ENCODE measurements around the gene BBIP1.

BBIP1 gene

DNA sequence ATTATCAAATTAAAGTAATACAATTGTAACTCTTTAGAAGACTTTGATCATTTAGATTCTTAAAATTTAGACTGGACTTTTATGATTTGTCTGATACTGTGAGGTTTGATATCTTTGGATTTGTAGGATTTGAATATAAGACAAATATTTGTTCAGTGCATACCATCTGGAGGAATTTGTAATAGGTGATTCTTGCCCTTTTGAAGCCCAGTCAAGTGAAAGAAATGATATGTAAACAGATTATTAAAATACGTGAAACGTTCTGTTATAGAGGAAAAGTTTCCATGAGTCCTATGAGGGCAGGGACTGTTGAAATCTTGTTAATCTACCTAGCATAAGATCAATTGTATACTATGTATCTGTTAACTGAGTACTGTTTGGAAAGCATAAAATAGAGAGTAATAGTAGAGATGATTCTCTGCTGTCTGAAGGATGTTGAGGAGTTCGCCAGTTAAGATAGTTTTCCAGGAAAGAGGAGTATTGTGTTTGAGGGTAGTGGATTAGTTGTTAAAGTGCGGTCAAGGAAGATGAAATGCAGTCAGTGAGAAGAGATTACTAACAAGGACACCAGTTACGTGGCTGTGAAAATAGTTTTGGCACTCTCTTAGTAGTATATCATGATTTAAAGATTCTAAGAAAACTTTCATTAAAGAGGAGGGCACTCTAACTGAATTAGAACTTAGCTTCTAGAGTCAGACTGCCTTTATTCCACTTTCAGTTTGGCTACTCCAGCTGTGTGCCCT is 32.9 kb downstream of the BBIP1 start:
- ATAC-seq: no peak
- TF ChIP-seq ZFP3 (CRISPR knock-in tag; IDR thresholded peaks at IDR 0.05) (0 out of 2 replicates have a peak, but pooled peaks have one; percentile 47), ZFP30 (CRISPR knock-in tag; IDR thresholded peaks at IDR 0.05) (no peak), ZNF70 (CRISPR knock-in tag; IDR thresholded peaks at IDR 0.05) (no peak), BACH2 (CRISPR knock-in tag; IDR thresholded peaks at IDR 0.05; ENCODE audit: borderline replicate concordance) (no peak)
- TF ChIP-seq, protein P1, sequence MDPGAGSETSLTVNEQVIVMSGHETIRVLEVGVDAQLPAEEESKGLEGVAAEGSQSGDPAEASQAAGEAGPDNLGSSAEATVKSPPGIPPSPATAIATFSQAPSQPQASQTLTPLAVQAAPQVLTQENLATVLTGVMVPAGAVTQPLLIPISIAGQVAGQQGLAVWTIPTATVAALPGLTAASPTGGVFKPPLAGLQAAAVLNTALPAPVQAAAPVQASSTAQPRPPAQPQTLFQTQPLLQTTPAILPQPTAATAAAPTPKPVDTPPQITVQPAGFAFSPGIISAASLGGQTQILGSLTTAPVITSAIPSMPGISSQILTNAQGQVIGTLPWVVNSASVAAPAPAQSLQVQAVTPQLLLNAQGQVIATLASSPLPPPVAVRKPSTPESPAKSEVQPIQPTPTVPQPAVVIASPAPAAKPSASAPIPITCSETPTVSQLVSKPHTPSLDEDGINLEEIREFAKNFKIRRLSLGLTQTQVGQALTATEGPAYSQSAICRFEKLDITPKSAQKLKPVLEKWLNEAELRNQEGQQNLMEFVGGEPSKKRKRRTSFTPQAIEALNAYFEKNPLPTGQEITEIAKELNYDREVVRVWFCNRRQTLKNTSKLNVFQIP (CRISPR knock-in tag; IDR thresholded peaks at IDR 0.05; ENCODE audit: borderline replicate concordance, low read depth): no peak

DNA sequence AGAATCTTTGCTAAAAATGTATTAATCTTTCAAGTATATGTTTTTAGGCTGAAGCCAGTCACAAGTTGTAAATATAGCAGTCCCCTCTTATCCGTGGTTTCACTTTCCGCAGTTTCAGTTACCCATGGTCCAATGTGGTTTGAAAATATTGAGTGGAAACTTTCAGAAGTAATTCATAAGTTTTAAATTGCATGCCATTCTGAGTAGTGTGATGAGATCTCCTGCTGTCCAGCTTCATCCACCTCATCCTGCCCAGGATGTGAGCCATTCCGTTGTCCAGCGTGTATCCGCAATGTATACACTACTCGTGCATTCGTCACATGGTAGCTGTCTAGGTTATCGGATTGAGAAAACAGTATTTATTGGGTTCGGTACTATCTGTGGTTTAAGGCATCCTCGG is 35.1 kb downstream of the BBIP1 start:
- no peak for TF ChIP-seq BACH2 (CRISPR knock-in tag; IDR thresholded peaks at IDR 0.05; ENCODE audit: borderline replicate concordance)
- no peak for TF ChIP-seq ZFP3 (CRISPR knock-in tag; IDR thresholded peaks at IDR 0.05)
- TF ChIP-seq ZFP30 (CRISPR knock-in tag; IDR thresholded peaks at IDR 0.05): no peak
- TF ChIP-seq ZC3H10 (CRISPR knock-in tag; IDR thresholded peaks at IDR 0.05): no peak
- no peak for TF ChIP-seq PPARA (CRISPR knock-in tag; IDR thresholded peaks at IDR 0.05; ENCODE audit: borderline replicate concordance)
- TF ChIP-seq, protein P2, sequence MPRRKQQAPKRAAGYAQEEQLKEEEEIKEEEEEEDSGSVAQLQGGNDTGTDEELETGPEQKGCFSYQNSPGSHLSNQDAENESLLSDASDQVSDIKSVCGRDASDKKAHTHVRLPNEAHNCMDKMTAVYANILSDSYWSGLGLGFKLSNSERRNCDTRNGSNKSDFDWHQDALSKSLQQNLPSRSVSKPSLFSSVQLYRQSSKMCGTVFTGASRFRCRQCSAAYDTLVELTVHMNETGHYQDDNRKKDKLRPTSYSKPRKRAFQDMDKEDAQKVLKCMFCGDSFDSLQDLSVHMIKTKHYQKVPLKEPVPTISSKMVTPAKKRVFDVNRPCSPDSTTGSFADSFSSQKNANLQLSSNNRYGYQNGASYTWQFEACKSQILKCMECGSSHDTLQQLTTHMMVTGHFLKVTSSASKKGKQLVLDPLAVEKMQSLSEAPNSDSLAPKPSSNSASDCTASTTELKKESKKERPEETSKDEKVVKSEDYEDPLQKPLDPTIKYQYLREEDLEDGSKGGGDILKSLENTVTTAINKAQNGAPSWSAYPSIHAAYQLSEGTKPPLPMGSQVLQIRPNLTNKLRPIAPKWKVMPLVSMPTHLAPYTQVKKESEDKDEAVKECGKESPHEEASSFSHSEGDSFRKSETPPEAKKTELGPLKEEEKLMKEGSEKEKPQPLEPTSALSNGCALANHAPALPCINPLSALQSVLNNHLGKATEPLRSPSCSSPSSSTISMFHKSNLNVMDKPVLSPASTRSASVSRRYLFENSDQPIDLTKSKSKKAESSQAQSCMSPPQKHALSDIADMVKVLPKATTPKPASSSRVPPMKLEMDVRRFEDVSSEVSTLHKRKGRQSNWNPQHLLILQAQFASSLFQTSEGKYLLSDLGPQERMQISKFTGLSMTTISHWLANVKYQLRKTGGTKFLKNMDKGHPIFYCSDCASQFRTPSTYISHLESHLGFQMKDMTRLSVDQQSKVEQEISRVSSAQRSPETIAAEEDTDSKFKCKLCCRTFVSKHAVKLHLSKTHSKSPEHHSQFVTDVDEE (CRISPR knock-in tag; IDR thresholded peaks at IDR 0.05): no peak
- TF ChIP-seq, protein P3, sequence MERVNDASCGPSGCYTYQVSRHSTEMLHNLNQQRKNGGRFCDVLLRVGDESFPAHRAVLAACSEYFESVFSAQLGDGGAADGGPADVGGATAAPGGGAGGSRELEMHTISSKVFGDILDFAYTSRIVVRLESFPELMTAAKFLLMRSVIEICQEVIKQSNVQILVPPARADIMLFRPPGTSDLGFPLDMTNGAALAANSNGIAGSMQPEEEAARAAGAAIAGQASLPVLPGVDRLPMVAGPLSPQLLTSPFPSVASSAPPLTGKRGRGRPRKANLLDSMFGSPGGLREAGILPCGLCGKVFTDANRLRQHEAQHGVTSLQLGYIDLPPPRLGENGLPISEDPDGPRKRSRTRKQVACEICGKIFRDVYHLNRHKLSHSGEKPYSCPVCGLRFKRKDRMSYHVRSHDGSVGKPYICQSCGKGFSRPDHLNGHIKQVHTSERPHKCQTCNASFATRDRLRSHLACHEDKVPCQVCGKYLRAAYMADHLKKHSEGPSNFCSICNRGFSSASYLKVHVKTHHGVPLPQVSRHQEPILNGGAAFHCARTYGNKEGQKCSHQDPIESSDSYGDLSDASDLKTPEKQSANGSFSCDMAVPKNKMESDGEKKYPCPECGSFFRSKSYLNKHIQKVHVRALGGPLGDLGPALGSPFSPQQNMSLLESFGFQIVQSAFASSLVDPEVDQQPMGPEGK (CRISPR knock-in tag; IDR thresholded peaks at IDR 0.05; ENCODE audit: borderline replicate concordance): no peak
- TF ChIP-seq, protein P4, sequence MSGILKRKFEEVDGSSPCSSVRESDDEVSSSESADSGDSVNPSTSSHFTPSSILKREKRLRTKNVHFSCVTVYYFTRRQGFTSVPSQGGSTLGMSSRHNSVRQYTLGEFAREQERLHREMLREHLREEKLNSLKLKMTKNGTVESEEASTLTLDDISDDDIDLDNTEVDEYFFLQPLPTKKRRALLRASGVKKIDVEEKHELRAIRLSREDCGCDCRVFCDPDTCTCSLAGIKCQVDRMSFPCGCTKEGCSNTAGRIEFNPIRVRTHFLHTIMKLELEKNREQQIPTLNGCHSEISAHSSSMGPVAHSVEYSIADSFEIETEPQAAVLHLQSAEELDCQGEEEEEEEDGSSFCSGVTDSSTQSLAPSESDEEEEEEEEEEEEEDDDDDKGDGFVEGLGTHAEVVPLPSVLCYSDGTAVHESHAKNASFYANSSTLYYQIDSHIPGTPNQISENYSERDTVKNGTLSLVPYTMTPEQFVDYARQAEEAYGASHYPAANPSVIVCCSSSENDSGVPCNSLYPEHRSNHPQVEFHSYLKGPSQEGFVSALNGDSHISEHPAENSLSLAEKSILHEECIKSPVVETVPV (CRISPR knock-in tag; IDR thresholded peaks at IDR 0.05): no peak
- ATAC-seq: no peak

DNA sequence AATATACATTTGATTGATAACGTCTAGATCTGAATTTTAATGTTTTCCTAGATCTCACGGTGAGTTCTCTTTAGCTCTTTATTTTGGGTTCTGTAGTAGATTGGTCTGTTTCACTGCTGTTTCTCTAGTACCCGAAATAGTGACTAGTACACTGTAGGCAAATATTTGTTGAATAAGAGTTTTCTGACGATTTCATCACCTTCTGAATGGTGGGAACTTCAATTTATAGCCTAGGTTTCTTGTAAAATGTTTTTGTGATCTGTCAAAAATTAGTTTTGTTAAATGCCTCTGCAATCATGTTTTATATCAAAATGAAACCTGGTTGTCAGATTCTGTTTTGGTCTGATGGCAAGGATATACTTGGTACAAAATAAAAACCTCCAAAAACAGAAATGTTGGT is 37.1 kb downstream of the BBIP1 start:
- no peak for ATAC-seq
- TF ChIP-seq OSR1 (CRISPR knock-in tag; IDR thresholded peaks at IDR 0.05) (no peak), GLIS3 (CRISPR knock-in tag; IDR thresholded peaks at IDR 0.05) (no peak), TCF4 (CRISPR knock-in tag; IDR thresholded peaks at IDR 0.05; ENCODE audit: borderline replicate concordance) (no peak), ARNTL (CRISPR knock-in tag; IDR thresholded peaks at IDR 0.05; ENCODE audit: borderline replicate concordance, low read depth) (no peak), ZC3H10 (CRISPR knock-in tag; IDR thresholded peaks at IDR 0.05) (no peak), RARB (CRISPR knock-in tag; IDR thresholded peaks at IDR 0.05) (no peak), ISL1 (CRISPR knock-in tag; IDR thresholded peaks at IDR 0.05) (no peak), ESRRG (CRISPR knock-in tag; IDR thresholded peaks at IDR 0.05) (no peak)
- TF ChIP-seq, protein P3 (CRISPR knock-in tag; IDR thresholded peaks at IDR 0.05; ENCODE audit: borderline replicate concordance): no peak

DNA sequence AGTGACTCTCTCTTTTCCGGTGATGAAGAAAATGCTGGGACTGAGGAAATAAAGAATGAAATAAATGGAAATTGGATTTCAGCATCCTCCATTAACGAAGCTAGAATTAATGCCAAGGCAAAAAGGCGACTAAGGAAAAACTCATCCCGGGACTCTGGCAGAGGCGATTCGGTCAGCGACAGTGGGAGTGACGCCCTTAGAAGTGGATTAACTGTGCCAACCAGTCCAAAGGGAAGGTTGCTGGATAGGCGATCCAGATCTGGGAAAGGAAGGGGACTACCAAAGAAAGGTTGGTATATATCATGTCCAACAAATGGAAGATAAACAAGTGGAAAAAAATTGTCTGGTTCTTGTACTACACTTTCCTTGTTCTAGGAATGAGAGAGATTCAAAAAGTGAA is 37.7 kb downstream of the BBIP1 start:
- no peak for ATAC-seq
- TF ChIP-seq ZNF565 (CRISPR knock-in tag; conservative IDR thresholded peaks at IDR 0.05; ENCODE audit: low read depth) (no peak), ISL1 (CRISPR knock-in tag; IDR thresholded peaks at IDR 0.05) (no peak), ZNF8 (CRISPR knock-in tag; IDR thresholded peaks at IDR 0.05) (no peak), ZNF70 (CRISPR knock-in tag; IDR thresholded peaks at IDR 0.05) (no peak), OSR1 (CRISPR knock-in tag; IDR thresholded peaks at IDR 0.05) (no peak), RARB (CRISPR knock-in tag; IDR thresholded peaks at IDR 0.05) (no peak), TOX (CRISPR knock-in tag; IDR thresholded peaks at IDR 0.05; ENCODE audit: borderline replicate concordance) (no peak), BACH2 (CRISPR knock-in tag; IDR thresholded peaks at IDR 0.05; ENCODE audit: borderline replicate concordance) (no peak), ZFP30 (CRISPR knock-in tag; IDR thresholded peaks at IDR 0.05) (no peak)
- TF ChIP-seq, protein P2 (CRISPR knock-in tag; IDR thresholded peaks at IDR 0.05): no peak

Measured in SK-N-SH treated with all-trans-retinoic acid at 6 μM for 48 hours (cell line).